ENCODE results near the gene GID4. TPM values are rescaled to one million over a fixed set of nuclear protein-coding genes. Genes with fewer than 3 reads are reported as not detected.

The GID4 gene
- total RNA-seq, 1 donor from 2014 or later, result 7.3 TPM

GRCh38 chr17:18002171-18002570, 37.0 kb upstream of the GID4 start:
- no peaks in the 10 kb centered on the region for H3K27me3 Mint-ChIP-seq
- CTCF ChIA-PET, result no interaction called here
- peaks cover 9% of the 10 kb centered on the region for H3K4me1 Mint-ChIP-seq
- no peak overlapping the region for H3K27ac Mint-ChIP-seq
- DNase-seq, result no peak
- H3K4me3 Mint-ChIP-seq, result no peak overlapping the region
- intact Hi-C loops (cut with micrococcal nuclease), result no loop called here
- no peak for TF ChIP-seq CTCF (IDR thresholded peaks at IDR 0.05)
- POLR2A ChIA-PET, result no interaction called here
- no peak for ATAC-seq (ENCODE audit: low read depth)
- peaks cover 11% of the 10 kb centered on the region for H3K36me3 Mint-ChIP-seq (ENCODE audit: low read depth)
- no peaks in the 10 kb centered on the region for H3K9me3 Mint-ChIP-seq

DNA sequence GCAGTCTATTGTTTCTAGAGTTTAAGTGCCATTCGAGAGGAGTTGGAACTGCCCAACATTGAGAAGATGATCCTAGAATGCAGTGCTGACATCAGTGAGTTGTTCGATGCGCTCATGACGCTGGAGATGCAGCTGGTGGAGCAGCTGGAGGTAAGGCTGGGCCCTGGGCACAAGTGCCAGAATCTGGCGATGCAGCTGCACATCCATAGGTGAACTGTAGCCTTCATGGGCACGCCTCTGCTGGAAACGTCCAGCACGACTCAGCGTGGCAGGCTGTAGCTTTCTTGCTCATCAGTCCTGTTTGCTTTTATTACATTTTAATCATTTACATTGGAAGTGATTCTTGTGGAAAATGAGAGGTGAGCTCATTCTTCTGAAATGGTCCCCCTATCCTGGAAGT, 34.9 kb upstream of the GID4 start:
- H3K27ac Mint-ChIP-seq, result no peak overlapping the region
- no peaks in the 10 kb centered on the region for H3K27me3 Mint-ChIP-seq
- ATAC-seq (ENCODE audit: low read depth) (no peak), DNase-seq (no peak)
- POLR2A ChIA-PET, result no interaction called here
- no peaks in the 10 kb centered on the region for H3K9me3 Mint-ChIP-seq
- no peak for TF ChIP-seq CTCF (IDR thresholded peaks at IDR 0.05)
- peaks cover 9% of the 10 kb centered on the region for H3K4me1 Mint-ChIP-seq
- no peak overlapping the region for H3K4me3 Mint-ChIP-seq
- H3K36me3 Mint-ChIP-seq (ENCODE audit: low read depth), result peaks cover 29% of the 10 kb centered on the region
- CTCF ChIA-PET, result interaction anchor here (0.7 kb wide), 1 partner anchor 29 kb away, joined by 3 read pairs; no protein-coding TSS in a partner anchor
- intact Hi-C loops (cut with micrococcal nuclease), result no loop called here

DNA sequence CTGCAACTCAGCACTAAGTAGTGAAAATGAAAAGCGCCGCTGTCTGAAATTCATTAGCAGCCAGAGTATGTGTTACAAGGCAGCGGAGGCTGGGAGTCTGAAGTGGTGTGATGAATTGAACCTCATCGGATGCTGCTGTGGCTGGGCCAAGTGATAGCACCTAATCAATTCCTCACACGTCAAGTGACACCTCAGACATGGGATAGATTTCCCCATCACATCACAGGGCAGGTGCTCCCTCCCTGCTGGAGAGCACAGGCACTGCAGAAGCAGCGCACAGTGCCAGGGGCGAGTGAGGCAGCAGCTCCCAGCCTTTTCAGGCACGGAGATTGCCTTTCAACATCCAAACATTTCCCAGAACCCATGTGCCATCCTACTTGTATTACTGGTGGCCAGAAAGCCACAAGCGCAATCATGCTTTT, 34.3 kb upstream of the GID4 start:
- intact Hi-C loops (cut with micrococcal nuclease), result no loop called here
- Mint-ChIP-seq H3K27me3 (no peaks in the 10 kb centered on the region), H3K4me1 (peaks cover 9% of the 10 kb centered on the region), H3K4me3 (no peak overlapping the region), H3K27ac (no peak overlapping the region), H3K36me3 (ENCODE audit: low read depth) (peaks cover 34% of the 10 kb centered on the region), H3K9me3 (no peaks in the 10 kb centered on the region)
- no peak for DNase-seq
- ChIA-PET POLR2A (no interaction called here), CTCF (interaction anchor here (0.7 kb wide), 1 partner anchor 28 kb away, joined by 3 read pairs; no protein-coding TSS in a partner anchor)
- no peak for TF ChIP-seq CTCF (IDR thresholded peaks at IDR 0.05)
- no peak for ATAC-seq (ENCODE audit: low read depth)

- Mint-ChIP-seq H3K4me3 (no peak overlapping the region), H3K4me1 (peaks cover 9% of the 10 kb centered on the region), H3K27me3 (no peaks in the 10 kb centered on the region), H3K27ac (no peak overlapping the region), H3K36me3 (ENCODE audit: low read depth) (peaks cover 40% of the 10 kb centered on the region), H3K9me3 (no peaks in the 10 kb centered on the region)
- CTCF ChIA-PET, result no interaction called here
- ATAC-seq (ENCODE audit: low read depth) (no peak), DNase-seq (no peak)
- intact Hi-C loops (cut with micrococcal nuclease), result no loop called here
- POLR2A ChIA-PET, result no interaction called here
- no peak for TF ChIP-seq CTCF (IDR thresholded peaks at IDR 0.05)
Observed at GRCh38 chr17:18005496-18005895, 33.7 kb upstream of the GID4 start.

GRCh38 chr17:18006495-18007239, 32.5 kb upstream of the GID4 start:
- Mint-ChIP-seq H3K9me3 (no peaks in the 10 kb centered on the region), H3K27me3 (no peaks in the 10 kb centered on the region), H3K4me3 (no peak overlapping the region), H3K36me3 (ENCODE audit: low read depth) (peaks cover 52% of the 10 kb centered on the region), H3K27ac (no peak overlapping the region), H3K4me1 (peaks cover 9% of the 10 kb centered on the region)
- DNase-seq, result no peak
- intact Hi-C loops (cut with micrococcal nuclease), result no loop called here
- ATAC-seq (ENCODE audit: low read depth), result no peak
- POLR2A ChIA-PET, result no interaction called here
- CTCF ChIA-PET, result no interaction called here
- no peak for TF ChIP-seq CTCF (IDR thresholded peaks at IDR 0.05)

Data from activated B cell treated with CpG ODN at 0.5 μM for 24 hours (primary cell).